OCI-LY7 (cell line): ENCODE data around the gene HOXD8. TPM values are rescaled to one million over a fixed set of nuclear protein-coding genes. Genes with fewer than 3 reads are reported as not detected.

ENCODE experiments used
- BruUV-seq: library from RNA; stranded (reverse); fragments of 400-500 nt; replicated peaks from 2 replicates; lab custom pipeline; 2021; lab: Mats Ljungman, UMichigan
- CTCF ChIA-PET: fragments of 300-600 bp; sonication (Branson Sonifier 250); formaldehyde crosslinking; loops from one replicate; lab custom pipeline; 2022; ENCODE audit warnings: antibody characterized with exemption; ENCODE audit not compliant: unreplicated experiment; lab: Charles Lee
- POLR2A ChIA-PET: fragments of 300-600 bp; sonication (Branson Sonifier 250); formaldehyde crosslinking; loops from one replicate; lab custom pipeline; 2022; ENCODE audit warnings: antibody characterized with exemption; lab: Charles Lee
- DNase-seq: peaks from one replicate; pipeline ENCODE4 v3.0.0-alpha.2; 2015; ENCODE audit warnings: low spot score
- H2AFZ ChIP-seq: fragments of 200-600 bp; sonication (generic), shearing (Covaris generic); 2 replicates; pipeline ENCODE4 v1.6.1; 2014; ENCODE audit warnings: mild to moderate bottlenecking, antibody characterized with exemption, low read length, moderate library complexity
- H3K27ac ChIP-seq: fragments of 200-600 bp; sonication (generic); 2 replicates; pipeline ENCODE4 v1.5.1; 2014; ENCODE audit warnings: mixed run types, low read depth, mild to moderate bottlenecking, moderate library complexity, low read length, inconsistent platforms; ENCODE audit not compliant: poor library complexity, severe bottlenecking
- H3K36me3 ChIP-seq: fragments of 200-600 bp; sonication (generic); 2 replicates; pipeline ENCODE4 v1.6.1; 2014; ENCODE audit warnings: mild to moderate bottlenecking, antibody characterized with exemption, low read length, moderate library complexity, mixed read lengths; ENCODE audit not compliant: insufficient read depth
- H3K4me1 ChIP-seq: fragments of 200-600 bp; sonication (generic); 2 replicates; pipeline ENCODE4 v1.5.1; 2014; ENCODE audit warnings: mild to moderate bottlenecking, low read length; ENCODE audit not compliant: insufficient read depth, poor library complexity, severe bottlenecking
- H3K4me2 ChIP-seq: fragments of 200-600 bp; sonication (generic); 2 replicates; pipeline ENCODE4 v1.6.1; 2014; ENCODE audit warnings: mild to moderate bottlenecking, low read length
- H3K4me3 ChIP-seq: fragments of 200-600 bp; sonication (generic); 2 replicates; pipeline ENCODE4 v1.5.1; 2014; ENCODE audit warnings: mild to moderate bottlenecking, low read depth, low read length; ENCODE audit not compliant: poor library complexity, severe bottlenecking
- H3K79me2 ChIP-seq: fragments of 200-600 bp; sonication (generic); 2 replicates; pipeline ENCODE4 v1.6.1; 2016; ENCODE audit warnings: low read depth, mild to moderate bottlenecking, low read length, moderate library complexity, mixed read lengths; ENCODE audit not compliant: insufficient read depth
- H3K9me2 ChIP-seq: fragments of 200-600 bp; sonication (generic); 2 replicates; pipeline ENCODE4 v1.6.1; 2016; ENCODE audit warnings: mild to moderate bottlenecking, low read length, mixed read lengths; ENCODE audit not compliant: insufficient read depth
- H3K9me3 ChIP-seq: fragments of 200-600 bp; sonication (generic); 2 replicates; pipeline ENCODE4 v1.6.1; 2014; ENCODE audit warnings: mild to moderate bottlenecking, mixed run types, low read length, mixed read lengths
- H4K20me1 ChIP-seq: fragments of 200-600 bp; sonication (generic); 2 replicates; pipeline ENCODE4 v1.6.1; 2014; ENCODE audit warnings: mild to moderate bottlenecking, antibody characterized with exemption, low read length, moderate library complexity, mixed read lengths; ENCODE audit not compliant: insufficient read depth
- EZH2phosphoT487 ChIP-seq: fragments of 200-600 bp; sonication (generic); IDR thresholded peaks from 2 replicates; pipeline ENCODE4 v1.6.1; 2018; ENCODE audit warnings: low read depth, borderline replicate concordance, mild to moderate bottlenecking, mixed run types, antibody characterized with exemption, low read length, moderate library complexity, mixed read lengths
- intact Hi-C: fragments of 100-400 bp; cut with micrococcal nuclease; formaldehyde crosslinking; loops from one replicate; pipeline ENCODE4 v1.10.0; 2022; ENCODE audit not compliant: unreplicated experiment
- total RNA-seq, 2 experiments: library from RNA; depleted of rRNA in 1 of 2; stranded (reverse); fragments of >200 nt in 1 of 2; shearing (Covaris generic) in 1 of 2; gene quantifications; 2 replicates each; pipeline ENCODE4 v1.2.3, GENCODE V29; 2014 to 2022
- TF ChIP-seq, protein P1 (sequence below): fragments of 200-600 bp; sonication (generic); conservative IDR thresholded peaks from 2 replicates; pipeline ENCODE4 v1.5.1; 2014; ENCODE audit warnings: mild to moderate bottlenecking, antibody characterized with exemption, low read length, moderate library complexity, mixed read lengths

HOXD8 gene
- total RNA-seq, 2 experiments from 2014 or later = not detected

GRCh38 chr2:176099159-176099727 is 30.3 kb upstream of the HOXD8 start:
- CTCF ChIA-PET = no interaction called here
- BruUV-seq = no TSS peak
- Histone ChIP-seq H3K9me3 (no peaks in the 10 kb centered on the region), H3K4me1 (peaks cover 14% of the 10 kb centered on the region), H3K79me2 (no peaks in the 10 kb centered on the region), H4K20me1 (no peaks in the 10 kb centered on the region), H3K27ac (no peak overlapping the region), H3K9me2 (no peaks in the 10 kb centered on the region), H3K4me2 (no peak overlapping the region), H3K4me3 (no peak overlapping the region), H2AFZ (no peak overlapping the region), H3K36me3 (no peaks in the 10 kb centered on the region)
- TF ChIP-seq, protein P1, sequence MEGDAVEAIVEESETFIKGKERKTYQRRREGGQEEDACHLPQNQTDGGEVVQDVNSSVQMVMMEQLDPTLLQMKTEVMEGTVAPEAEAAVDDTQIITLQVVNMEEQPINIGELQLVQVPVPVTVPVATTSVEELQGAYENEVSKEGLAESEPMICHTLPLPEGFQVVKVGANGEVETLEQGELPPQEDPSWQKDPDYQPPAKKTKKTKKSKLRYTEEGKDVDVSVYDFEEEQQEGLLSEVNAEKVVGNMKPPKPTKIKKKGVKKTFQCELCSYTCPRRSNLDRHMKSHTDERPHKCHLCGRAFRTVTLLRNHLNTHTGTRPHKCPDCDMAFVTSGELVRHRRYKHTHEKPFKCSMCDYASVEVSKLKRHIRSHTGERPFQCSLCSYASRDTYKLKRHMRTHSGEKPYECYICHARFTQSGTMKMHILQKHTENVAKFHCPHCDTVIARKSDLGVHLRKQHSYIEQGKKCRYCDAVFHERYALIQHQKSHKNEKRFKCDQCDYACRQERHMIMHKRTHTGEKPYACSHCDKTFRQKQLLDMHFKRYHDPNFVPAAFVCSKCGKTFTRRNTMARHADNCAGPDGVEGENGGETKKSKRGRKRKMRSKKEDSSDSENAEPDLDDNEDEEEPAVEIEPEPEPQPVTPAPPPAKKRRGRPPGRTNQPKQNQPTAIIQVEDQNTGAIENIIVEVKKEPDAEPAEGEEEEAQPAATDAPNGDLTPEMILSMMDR = no peak
- TF ChIP-seq EZH2phosphoT487 = no peak
- intact Hi-C loops = no loop called here
- POLR2A ChIA-PET = no interaction called here
- DNase-seq = no peak

DNA sequence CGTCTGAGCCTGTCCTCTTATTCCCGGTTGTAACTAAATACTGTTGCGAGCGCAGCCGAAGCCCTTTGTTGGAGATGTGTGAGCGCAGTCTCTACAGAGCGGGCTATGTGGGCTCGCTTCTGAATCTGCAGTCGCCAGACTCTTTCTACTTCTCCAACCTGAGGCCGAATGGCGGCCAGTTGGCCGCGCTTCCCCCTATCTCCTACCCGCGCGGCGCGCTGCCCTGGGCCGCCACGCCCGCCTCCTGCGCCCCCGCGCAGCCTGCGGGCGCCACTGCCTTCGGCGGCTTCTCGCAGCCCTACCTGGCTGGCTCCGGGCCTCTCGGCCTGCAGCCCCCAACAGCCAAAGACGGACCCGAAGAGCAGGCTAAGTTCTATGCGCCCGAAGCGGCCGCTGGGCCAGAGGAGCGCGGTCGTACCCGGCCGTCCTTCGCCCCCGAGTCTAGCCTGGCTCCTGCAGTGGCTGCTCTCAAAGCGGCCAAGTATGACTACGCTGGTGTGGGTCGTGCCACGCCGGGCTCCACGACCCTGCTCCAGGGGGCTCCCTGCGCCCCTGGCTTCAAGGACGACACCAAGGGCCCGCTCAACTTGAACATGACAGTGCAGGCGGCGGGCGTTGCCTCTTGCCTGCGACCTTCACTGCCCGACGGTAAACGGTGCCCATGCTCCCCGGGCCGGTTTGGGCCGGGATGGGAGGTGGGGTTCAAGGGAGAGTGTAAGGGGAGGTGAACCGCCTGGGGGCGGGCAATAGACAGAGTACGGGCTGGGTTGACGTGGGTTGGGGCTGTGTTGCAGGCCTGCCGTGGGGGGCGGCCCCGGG is 29.6 kb upstream of the HOXD8 start, which contains the start of gene HOXD12:
Gene HOXD12 (plus strand): TSS at position 68 of the 819 bp plus-strand sequence. CDS start 7 bp downstream, at position 75.
- ChIA-PET CTCF (no interaction called here), POLR2A (no interaction called here)

More for the DNA sequence above, 29.6 kb upstream of the HOXD8 start, which contains the start of gene HOXD12:
- intact Hi-C loops = no loop called here
- no peak within 1 kb of the TSS for H2AFZ ChIP-seq
- H3K9me2 ChIP-seq = no peaks in the 10 kb centered on the region
- H3K9me3 ChIP-seq = no peaks in the 10 kb centered on the region
- no peaks in the 10 kb centered on the region for H3K79me2 ChIP-seq
- DNase-seq = no peak
- no peak within 1 kb of the TSS for H3K4me2 ChIP-seq
- no TSS peak for BruUV-seq
- no peak within 1 kb of the TSS for H3K4me3 ChIP-seq
- TF ChIP-seq, protein P1 = no peak
- TF ChIP-seq EZH2phosphoT487 = no peak
- no peaks in the 10 kb centered on the region for H4K20me1 ChIP-seq
- no peak within 1 kb of the TSS for H3K27ac ChIP-seq
- H3K36me3 ChIP-seq = no peaks in the 10 kb centered on the region
- H3K4me1 ChIP-seq = peaks cover 14% of the 10 kb centered on the region
